Measurements from ENCODE around the gene HMGN3.

HMGN3 gene

DNA sequence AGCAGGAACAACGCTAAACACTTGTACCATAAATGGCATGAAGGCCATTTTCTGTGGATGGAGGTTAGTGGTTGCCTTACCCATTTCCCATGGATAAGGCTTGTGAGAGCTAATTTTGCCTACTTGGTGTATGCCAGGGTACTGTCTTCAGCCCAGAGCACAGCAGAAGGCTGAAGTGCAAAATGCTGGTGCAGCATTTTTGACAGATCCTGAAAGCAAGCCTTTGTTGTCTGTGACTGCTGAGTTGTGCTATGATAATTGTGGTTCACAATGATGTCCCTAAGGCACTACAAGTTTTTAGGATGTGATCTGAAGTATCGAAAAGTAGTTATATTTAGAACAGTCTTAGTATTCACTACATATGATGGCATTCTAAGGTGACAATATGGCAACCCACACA lies 14.7 kb upstream of the HMGN3 start:
- H3K4me3 ChIP-seq (ENCODE audit: control insufficient read depth, low read depth, low read length) = no peak overlapping the region
- no peak for DNase-seq (ENCODE audit: low read depth)
- TF ChIP-seq, protein P1, sequence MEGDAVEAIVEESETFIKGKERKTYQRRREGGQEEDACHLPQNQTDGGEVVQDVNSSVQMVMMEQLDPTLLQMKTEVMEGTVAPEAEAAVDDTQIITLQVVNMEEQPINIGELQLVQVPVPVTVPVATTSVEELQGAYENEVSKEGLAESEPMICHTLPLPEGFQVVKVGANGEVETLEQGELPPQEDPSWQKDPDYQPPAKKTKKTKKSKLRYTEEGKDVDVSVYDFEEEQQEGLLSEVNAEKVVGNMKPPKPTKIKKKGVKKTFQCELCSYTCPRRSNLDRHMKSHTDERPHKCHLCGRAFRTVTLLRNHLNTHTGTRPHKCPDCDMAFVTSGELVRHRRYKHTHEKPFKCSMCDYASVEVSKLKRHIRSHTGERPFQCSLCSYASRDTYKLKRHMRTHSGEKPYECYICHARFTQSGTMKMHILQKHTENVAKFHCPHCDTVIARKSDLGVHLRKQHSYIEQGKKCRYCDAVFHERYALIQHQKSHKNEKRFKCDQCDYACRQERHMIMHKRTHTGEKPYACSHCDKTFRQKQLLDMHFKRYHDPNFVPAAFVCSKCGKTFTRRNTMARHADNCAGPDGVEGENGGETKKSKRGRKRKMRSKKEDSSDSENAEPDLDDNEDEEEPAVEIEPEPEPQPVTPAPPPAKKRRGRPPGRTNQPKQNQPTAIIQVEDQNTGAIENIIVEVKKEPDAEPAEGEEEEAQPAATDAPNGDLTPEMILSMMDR (conservative IDR thresholded peaks at IDR 0.05; ENCODE audit: control insufficient read depth, insufficient read depth, low read depth, low read length) = no peak

DNA sequence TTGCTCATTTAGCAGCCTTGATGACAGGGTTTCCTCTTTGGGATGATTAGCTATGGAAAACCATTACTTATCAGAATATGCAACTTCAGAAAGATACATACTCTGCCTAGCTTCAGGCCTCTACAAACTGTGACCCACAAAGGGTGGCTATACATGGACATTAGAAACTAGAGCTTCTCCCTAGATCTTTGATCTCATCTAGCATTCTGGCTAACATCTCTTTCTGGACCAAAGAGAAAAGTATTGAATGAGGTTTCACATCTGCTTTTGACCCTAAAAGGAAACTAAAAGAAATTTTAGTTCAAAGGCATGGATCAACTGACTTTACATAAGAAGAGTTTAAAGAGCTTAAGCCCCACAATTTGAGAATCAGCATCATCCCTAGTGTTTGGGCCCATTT lies 12.4 kb upstream of the HMGN3 start:
- no peak for DNase-seq (ENCODE audit: low read depth)
- H3K4me3 ChIP-seq (ENCODE audit: control insufficient read depth, low read depth, low read length) = no peak overlapping the region
- TF ChIP-seq, protein P1 (conservative IDR thresholded peaks at IDR 0.05; ENCODE audit: control insufficient read depth, insufficient read depth, low read depth, low read length) = no peak

DNA sequence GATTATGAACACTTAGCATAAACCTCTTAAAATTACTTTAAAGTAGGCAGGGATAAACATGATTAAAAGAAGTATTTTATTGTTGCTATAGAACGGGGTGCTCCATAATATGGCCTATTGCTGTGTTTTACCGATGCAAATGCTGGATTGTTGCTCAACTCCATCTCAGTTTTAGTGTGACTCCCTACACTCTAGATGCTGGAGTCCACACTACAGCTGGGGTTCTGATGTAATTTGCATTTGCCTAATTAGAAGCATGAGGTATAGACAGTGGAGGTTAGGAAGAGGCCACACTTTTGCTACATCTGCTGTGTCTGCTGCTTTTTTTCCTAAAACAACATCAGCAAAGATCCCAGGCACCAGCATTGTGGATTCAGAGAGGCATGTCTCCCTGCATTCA lies 6.7 kb upstream of the HMGN3 start:
- TF ChIP-seq, protein P1 (conservative IDR thresholded peaks at IDR 0.05; ENCODE audit: control insufficient read depth, insufficient read depth, low read depth, low read length) = no peak
- no peak overlapping the region for H3K4me3 ChIP-seq (ENCODE audit: control insufficient read depth, low read depth, low read length)
- DNase-seq (ENCODE audit: low read depth) = no peak

DNA sequence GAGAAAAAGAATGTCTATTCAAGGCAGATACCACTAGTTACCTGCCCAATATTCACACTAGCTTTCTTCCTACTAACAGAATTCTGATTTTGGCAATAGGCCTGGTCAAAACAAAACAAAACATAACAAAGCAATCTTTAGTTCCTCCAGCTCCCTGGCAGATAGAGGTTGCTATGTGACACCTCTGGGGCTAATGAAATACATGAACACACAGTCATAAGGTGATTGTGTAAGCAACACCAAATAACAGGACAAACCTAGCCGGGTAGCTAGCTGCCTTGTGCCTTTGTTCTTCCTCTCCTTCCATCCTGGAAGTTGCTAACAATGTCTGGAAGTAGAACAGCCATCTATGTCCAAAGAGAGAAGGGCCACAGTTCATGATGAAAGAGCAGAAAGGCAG lies 6.0 kb upstream of the HMGN3 start:
- TF ChIP-seq, protein P1 (conservative IDR thresholded peaks at IDR 0.05; ENCODE audit: control insufficient read depth, insufficient read depth, low read depth, low read length) = no peak

DNA sequence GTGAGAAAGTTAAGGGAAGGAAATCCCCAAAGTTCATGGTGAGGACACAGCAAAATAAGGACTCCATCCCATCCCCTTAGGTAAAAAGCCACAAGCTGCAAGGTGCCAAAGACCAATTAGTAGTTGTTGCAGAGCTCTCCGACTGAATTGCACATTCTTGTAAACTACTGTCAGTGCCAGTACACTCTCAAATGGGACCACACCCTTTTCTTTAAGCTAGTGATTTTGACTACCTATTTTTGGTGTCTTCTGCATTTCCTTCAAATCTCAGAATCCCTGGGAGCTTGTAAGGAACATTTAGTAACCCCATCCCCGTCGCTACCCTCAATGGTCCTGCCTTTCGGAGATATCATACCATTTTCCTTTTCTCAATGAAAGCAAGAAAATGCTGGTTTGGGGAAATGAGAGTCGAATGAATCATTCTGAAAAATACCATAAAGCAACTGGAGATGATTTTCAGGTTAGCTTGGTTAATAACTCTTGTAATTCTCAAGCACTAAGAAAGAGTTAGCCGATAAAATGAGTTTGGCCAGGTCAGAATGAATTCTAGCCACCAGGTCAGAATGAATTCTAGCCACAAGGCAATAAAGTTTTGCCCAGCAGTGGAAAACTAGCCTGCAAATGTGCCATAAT lies 5.2 kb upstream of the HMGN3 start:
- DNase-seq (ENCODE audit: low read depth) = no peak
- TF ChIP-seq, protein P1 (conservative IDR thresholded peaks at IDR 0.05; ENCODE audit: control insufficient read depth, insufficient read depth, low read depth, low read length) = no peak
- no peak overlapping the region for H3K4me3 ChIP-seq (ENCODE audit: control insufficient read depth, low read depth, low read length)

More for the DNA sequence above, 6.0 kb upstream of the HMGN3 start:
- no peak overlapping the region for H3K4me3 ChIP-seq (ENCODE audit: control insufficient read depth, low read depth, low read length)
- DNase-seq (ENCODE audit: low read depth) = no peak

DNA sequence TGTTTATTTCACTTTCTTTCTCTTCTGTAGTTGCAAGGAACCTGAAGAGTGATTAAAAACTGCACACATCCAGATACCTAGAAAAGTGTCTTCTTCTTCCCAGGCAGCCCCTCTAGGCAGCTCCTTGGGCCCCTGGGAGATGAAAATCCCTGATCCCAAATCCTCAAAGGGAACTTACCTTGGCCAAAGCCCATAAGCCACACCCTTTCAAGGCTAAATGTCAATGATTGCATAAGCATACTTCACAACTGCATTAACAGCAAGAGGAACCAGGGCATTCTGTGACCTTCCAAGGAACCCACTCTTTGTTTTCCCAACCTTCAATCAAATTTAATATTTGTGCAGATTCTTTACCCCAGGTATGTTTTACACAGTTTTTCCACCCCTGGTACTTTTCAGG lies 4.4 kb upstream of the HMGN3 start:
- TF ChIP-seq, protein P1 (conservative IDR thresholded peaks at IDR 0.05; ENCODE audit: control insufficient read depth, insufficient read depth, low read depth, low read length) = no peak
- no peak for DNase-seq (ENCODE audit: low read depth)
- H3K4me3 ChIP-seq (ENCODE audit: control insufficient read depth, low read depth, low read length) = no peak overlapping the region

DNA sequence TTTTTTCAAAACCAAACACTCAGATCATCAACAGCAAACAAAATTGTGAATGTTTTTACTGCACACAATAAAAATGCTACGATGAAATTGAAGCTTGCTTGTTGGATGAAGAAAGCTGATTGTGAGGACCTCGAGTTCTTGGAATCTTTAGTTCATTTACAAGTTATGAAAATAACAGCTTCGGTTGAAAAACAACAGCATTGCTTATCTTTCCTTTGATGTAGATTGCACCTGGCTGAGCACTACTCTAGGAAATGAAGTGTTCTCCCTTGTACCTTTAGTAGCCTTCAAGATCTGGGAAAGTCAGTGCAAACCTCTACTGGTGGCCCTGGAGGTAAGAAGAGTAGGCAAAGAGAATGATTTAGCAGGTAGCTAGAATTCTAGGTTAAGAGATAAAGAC lies 2.2 kb upstream of the HMGN3 start:
- no peak for DNase-seq (ENCODE audit: low read depth)
- no peak overlapping the region for H3K4me3 ChIP-seq (ENCODE audit: control insufficient read depth, low read depth, low read length)
- TF ChIP-seq, protein P1 (conservative IDR thresholded peaks at IDR 0.05; ENCODE audit: control insufficient read depth, insufficient read depth, low read depth, low read length) = no peak

Measured in fibroblast of mammary gland (primary cell).